ENCODE measurements around the gene SMOC2. TPM values are rescaled to one million over a fixed set of nuclear protein-coding genes. Genes with fewer than 3 reads are reported as not detected.

The SMOC2 gene
- polyA plus RNA-seq, 1 of the 3 experiments (the other 2 are of a cell fraction), result not detected

GRCh38 chr6:168507297-168507696, 66.3 kb downstream of the SMOC2 start (continued):
- TF ChIP-seq REST (IDR thresholded peaks at IDR 0.05; ENCODE audit: low read depth, low read length) (no peak), FOXM1 (IDR thresholded peaks at IDR 0.05; ENCODE audit: low read depth) (no peak), TAF1 (IDR thresholded peaks at IDR 0.05; ENCODE audit: borderline replicate concordance, low read depth, low read length) (no peak), ELF1 (IDR thresholded peaks at IDR 0.05) (no peak), RXRA (IDR thresholded peaks at IDR 0.05; ENCODE audit: borderline replicate concordance, low read depth) (no peak), SMC3 (IDR thresholded peaks at IDR 0.05; ENCODE audit: low read depth, low read length) (no peak), NRF1 (IDR thresholded peaks at IDR 0.05; ENCODE audit: low read depth, low read length) (no peak), IRF3 (IDR thresholded peaks at IDR 0.05; ENCODE audit: low read depth, low read length) (no peak), USF1 (IDR thresholded peaks at IDR 0.05; ENCODE audit: borderline replicate concordance, low read depth) (no peak), RAD21 (IDR thresholded peaks at IDR 0.05; ENCODE audit: low read length) (no peak), NFIC (IDR thresholded peaks at IDR 0.05; ENCODE audit: borderline replicate concordance) (no peak), EP300 (IDR thresholded peaks at IDR 0.05; ENCODE audit: borderline replicate concordance in 1 of 2, low read depth in 1 of 2, low read length in 1 of 2) (no peak), RFX5 (IDR thresholded peaks at IDR 0.05; ENCODE audit: low read length) (no peak), YY1 (IDR thresholded peaks at IDR 0.05; ENCODE audit: low read depth) (no peak)

GRCh38 chr6:168507730-168508129, 66.7 kb downstream of the SMOC2 start:
- Histone ChIP-seq H3K79me2 (ENCODE audit: insufficient read depth) (no peaks in the 10 kb centered on the region), H3K36me3 (replicated peaks in 1 of 2; ENCODE audit: control insufficient read depth in 1 of 2, insufficient read depth in 2 of 2, low read length in 1 of 2) (no peaks in the 10 kb centered on the region), H3K27me3 (ENCODE audit: insufficient read depth) (no peaks in the 10 kb centered on the region), H3K9me3 (no peaks in the 10 kb centered on the region), H3K9ac (no peak overlapping the region), H3K4me3 (ENCODE audit: low read depth in 2 of 2, low read length in 1 of 2) (no peak overlapping the region), H3K4me2 (no peak overlapping the region), H3K4me1 (ENCODE audit: control insufficient read depth in 1 of 2, insufficient read depth in 2 of 2, low read depth in 1 of 2, low read length in 1 of 2) (no peaks in the 10 kb centered on the region; a peak in 1 of 4 replicates), H4K20me1 (ENCODE audit: insufficient read depth) (no peaks in the 10 kb centered on the region), H3F3A (replicated peaks; ENCODE audit: insufficient read depth) (no peaks in the 10 kb centered on the region), H3K9me2 (no peaks in the 10 kb centered on the region), H3K27ac (ENCODE audit: low read depth in 2 of 2, low read length in 1 of 2) (no peak overlapping the region), H2AFZ (ENCODE audit: low read depth) (no peak overlapping the region)
- CTCF ChIA-PET, result interaction anchor here (0.7 kb wide), 1 partner anchor 8 kb away, joined by 3 read pairs; no protein-coding TSS in a partner anchor
- DNase-seq, result no peak
- POLR2A ChIA-PET, result no interaction called here
- WGBS (ENCODE audit: low lambda C conversion rate), result 47% methylated on average over 8 of the region's 8 CpGs
- TF ChIP-seq NFIC (IDR thresholded peaks at IDR 0.05; ENCODE audit: borderline replicate concordance) (no peak), ZBTB33 (IDR thresholded peaks at IDR 0.05; ENCODE audit: borderline replicate concordance, low read depth) (no peak), PBX3 (IDR thresholded peaks at IDR 0.05) (no peak), RXRA (IDR thresholded peaks at IDR 0.05; ENCODE audit: borderline replicate concordance, low read depth) (no peak), FOSL2 (IDR thresholded peaks at IDR 0.05; ENCODE audit: borderline replicate concordance, low read depth) (no peak), ELF1 (IDR thresholded peaks at IDR 0.05) (no peak), NRF1 (IDR thresholded peaks at IDR 0.05; ENCODE audit: low read depth, low read length) (no peak), REST (IDR thresholded peaks at IDR 0.05; ENCODE audit: low read depth, low read length) (no peak), GATA2 (CRISPR knock-in tag; IDR thresholded peaks at IDR 0.05) (no peak), RCOR1 (IDR thresholded peaks at IDR 0.05; ENCODE audit: low read length) (no peak), TAF1 (IDR thresholded peaks at IDR 0.05; ENCODE audit: borderline replicate concordance, low read depth, low read length) (no peak)
